Endothelial cell of umbilical vein (primary cell): ENCODE data around the gene ANGEL2. TPM values are rescaled to one million over a fixed set of nuclear protein-coding genes. Genes with fewer than 3 reads are reported as not detected.

Experiments
- BruUV-seq: library from RNA; stranded (reverse); fragments of 400-500 nt; replicated peaks from 2 replicates; lab custom pipeline; 2021; lab: Mats Ljungman, UMichigan
- CTCF ChIA-PET: fragments of 300-600, 350-600 bp; sonication (Branson Sonifier 250); formaldehyde crosslinking; loops from one replicate; lab custom pipeline; 2021; ENCODE audit warnings: antibody characterized with exemption, inconsistent platforms; lab: Charles Lee
- POLR2A ChIA-PET: fragments of 300-600, 350-600 bp; sonication (Branson Sonifier 250); formaldehyde crosslinking; loops from one replicate; lab custom pipeline; 2021; ENCODE audit warnings: antibody characterized with exemption, inconsistent platforms; lab: Charles Lee
- DNase-seq: peaks from one replicate; pipeline ENCODE4 v3.0.0-alpha.2; 2011; ENCODE audit warnings: low read depth, low spot score
- FAIRE-seq: peaks from 2 replicates; lab custom pipeline; 2011; peaks lifted over from hg19 to GRCh38; lab: Jason Lieb, UNC
- H2AFZ ChIP-seq: 2 replicates; pipeline ENCODE4 v1.6.0; 2012; ENCODE audit warnings: low read depth, low read length, control low read depth, inconsistent platforms
- H3K27ac ChIP-seq: 2 replicates; pipeline ENCODE4 v1.5.1; 2011; ENCODE audit warnings: low read depth, mild to moderate bottlenecking, control low read depth, low read length, moderate library complexity; ENCODE audit not compliant: insufficient read depth
- H3K27me3 ChIP-seq, 2 experiments: 2 replicates each; pipeline versions ENCODE4 v1.6.0 to v1.6.1; 2011; ENCODE audit warnings: low read length in 2 of 2, mixed read lengths in 1 of 2; ENCODE audit not compliant: control insufficient read depth in 2 of 2, insufficient read depth in 2 of 2
- H3K36me3 ChIP-seq, 2 experiments: 2 replicates in 1 of 2; 3 replicates in 1 of 2; pipeline ENCODE4 v1.5.1; 2011; ENCODE audit warnings: low read length in 2 of 2, mild to moderate bottlenecking in 1 of 2, moderate library complexity in 1 of 2; ENCODE audit not compliant: control insufficient read depth in 2 of 2, insufficient read depth in 2 of 2; ENCODE audit errors: extremely low read depth in 1 of 2
- H3K4me1 ChIP-seq: 3 replicates; pipeline ENCODE4 v1.5.1; 2011; ENCODE audit warnings: mild to moderate bottlenecking, low read length; ENCODE audit not compliant: control insufficient read depth, insufficient read depth; ENCODE audit errors: extremely low read depth
- H3K4me2 ChIP-seq: 2 replicates; pipeline ENCODE4 v1.6.1; 2011; ENCODE audit warnings: low read length, control low read depth, mixed read lengths; ENCODE audit not compliant: insufficient read depth
- H3K4me3 ChIP-seq, 3 experiments: fragments of 200-600 bp in 1 of 3; sonication (generic), shearing (Covaris generic) in 1 of 3; replicated peaks in 1 of 3; 2 replicates each; pipeline ENCODE4 v1.5.1; 2011 to 2016; ENCODE audit warnings: control low read depth in 3 of 3, low read length in 3 of 3, mild to moderate bottlenecking in 2 of 3, inconsistent platforms in 1 of 3, low read depth in 1 of 3, moderate library complexity in 1 of 3; ENCODE audit not compliant: insufficient read depth in 1 of 3
- H3K79me2 ChIP-seq: 2 replicates; pipeline ENCODE4 v1.6.0; 2012; ENCODE audit warnings: low read length, inconsistent platforms; ENCODE audit not compliant: control insufficient read depth, insufficient read depth
- H3K9ac ChIP-seq: replicated peaks from 2 replicates; pipeline ENCODE3; 2011; ENCODE audit warnings: low read length, control low read depth; ENCODE audit not compliant: insufficient read depth; ENCODE audit errors: extremely low read depth
- H3K9me1 ChIP-seq: replicated peaks from 3 replicates; pipeline ENCODE4 v1.6.0; 2011; ENCODE audit warnings: mild to moderate bottlenecking, low read length; ENCODE audit not compliant: control insufficient read depth, insufficient read depth; ENCODE audit errors: extremely low read depth
- H3K9me3 ChIP-seq: replicated peaks from 2 replicates; pipeline ENCODE4 v1.5.1; 2012; ENCODE audit warnings: low read length, inconsistent platforms; ENCODE audit not compliant: control insufficient read depth, insufficient read depth
- H4K20me1 ChIP-seq: replicated peaks from 2 replicates; pipeline ENCODE3; 2011; ENCODE audit warnings: mild to moderate bottlenecking, low read length; ENCODE audit not compliant: control insufficient read depth, insufficient read depth; ENCODE audit errors: extremely low read depth
- EZH2 ChIP-seq: IDR thresholded peaks from 2 replicates; pipeline ENCODE4 v1.6.1; 2012; ENCODE audit warnings: borderline replicate concordance, low read depth, mild to moderate bottlenecking, moderate library complexity, low read length, inconsistent platforms; ENCODE audit not compliant: severe bottlenecking
- FOS ChIP-seq: IDR thresholded peaks from 2 replicates; pipeline ENCODE4 v1.6.1; 2011; ENCODE audit warnings: mild to moderate bottlenecking, low read length, moderate library complexity, borderline replicate concordance; ENCODE audit not compliant: insufficient read depth
- GATA2 ChIP-seq: IDR thresholded peaks from 2 replicates; pipeline ENCODE4 v1.7.0; 2011; ENCODE audit warnings: low read depth, mild to moderate bottlenecking, moderate library complexity, mixed read lengths, low read length; ENCODE audit not compliant: insufficient read length, insufficient read depth
- JUN ChIP-seq: IDR thresholded peaks from 2 replicates; pipeline ENCODE4 v1.6.1; 2011; ENCODE audit warnings: borderline replicate concordance, low read depth; ENCODE audit not compliant: insufficient read length, insufficient read depth
- MYC ChIP-seq: IDR thresholded peaks from one replicate; pipeline ENCODE4 v1.6.1; 2011; ENCODE audit warnings: mild to moderate bottlenecking, low read depth, low read length
- POLR2A ChIP-seq: IDR thresholded peaks from 2 replicates; pipeline ENCODE4 v1.6.1; 2012; ENCODE audit warnings: low read depth, mild to moderate bottlenecking, control low read depth, low read length
- POLR2AphosphoS5 ChIP-seq: IDR thresholded peaks from 2 replicates; pipeline ENCODE4 v1.6.1; 2012; ENCODE audit warnings: low read depth, mild to moderate bottlenecking, control low read depth, low read length, moderate library complexity; ENCODE audit not compliant: insufficient read depth
- dilution Hi-C: fragments of 300-500 bp; cut with MboI; formaldehyde crosslinking; loops from one replicate; pipeline ENCODE4 v1.15.0; 2019; ENCODE audit warnings: low sequenced_read_pairs; ENCODE audit not compliant: extremely low pct_ligation_motif_present
- intact Hi-C: fragments of 100-400 bp; cut with micrococcal nuclease; formaldehyde crosslinking; loops from one replicate; pipeline ENCODE4 v1.10.0; 2022
- polyA plus RNA-seq, 4 experiments: library from polyadenylated mRNA; depleted of rRNA in 3 of 4; stranded (reverse) in 3 of 4; unstranded in 1 of 4; fragments of >200 nt; gene quantifications; 2 replicates each; pipeline versions ENCODE4 v1.2.1 to v1.2.3, GENCODE V29; 2011 to 2012; ENCODE audit warnings: missing spikeins in 1 of 4
- total RNA-seq: library from RNA; stranded (reverse); gene quantifications from 2 replicates; pipeline ENCODE4 v1.2.3, GENCODE V29; 2021
- TF ChIP-seq, protein P1 (sequence below), 2 donors: IDR thresholded peaks; 1 replicate in 1 of 2; 2 replicates in 1 of 2; pipeline ENCODE4 v1.5.1; 2011; ENCODE audit warnings: low read length in 2 of 2, mild to moderate bottlenecking in 2 of 2, moderate library complexity in 2 of 2, control low read depth in 1 of 2, inconsistent platforms in 1 of 2, low read depth in 1 of 2; ENCODE audit not compliant: insufficient read depth in 1 of 2; ENCODE audit errors: extremely low read depth in 1 of 2
- TF ChIP-seq, protein P2 (sequence below): IDR thresholded peaks from 2 replicates; pipeline ENCODE4 v1.6.1; 2011; ENCODE audit not compliant: insufficient read depth, insufficient read length

The ANGEL2 gene
- total and polyA plus RNA-seq, 2 donors (not counting 3 experiments of a cell fraction or from before 2014, with no cell fraction given): 11.9 to 39.1 TPM

DNA sequence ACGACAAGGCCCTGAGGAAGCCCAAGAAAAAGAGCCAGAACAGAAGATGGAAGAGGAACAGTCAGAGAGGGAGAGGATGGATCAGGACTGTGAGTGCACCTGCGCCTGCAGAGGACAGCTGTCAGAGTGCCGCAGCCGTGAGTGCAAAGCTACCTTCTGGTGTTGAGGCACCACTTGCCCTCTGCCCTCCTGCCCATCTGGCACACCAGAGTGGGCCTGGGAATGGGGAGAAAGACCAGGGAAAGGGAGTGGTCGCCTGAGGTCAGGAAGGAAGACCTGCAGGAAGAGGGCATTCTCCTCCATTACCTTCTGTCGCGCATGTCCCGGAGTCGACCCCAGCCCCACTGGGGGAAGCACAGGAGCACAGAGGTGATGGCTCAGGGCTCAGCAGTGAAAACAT is 39.1 kb downstream of the ANGEL2 start:
- no peaks in the 10 kb centered on the region for H3K36me3 ChIP-seq
- intact Hi-C loops: no loop called here
- no peak overlapping the region for H3K9ac ChIP-seq
- H3K4me3 ChIP-seq: no peak overlapping the region
- ChIA-PET POLR2A (no interaction called here), CTCF (no interaction called here)
- dilution Hi-C loops: no loop called here
- H3K27ac ChIP-seq: no peak overlapping the region
- DNase-seq: no peak
- H4K20me1 ChIP-seq: no peaks in the 10 kb centered on the region
- no peaks in the 10 kb centered on the region for H3K9me1 ChIP-seq
- TF ChIP-seq POLR2AphosphoS5: no peak
- no peak for TF ChIP-seq POLR2A
- no peak for TF ChIP-seq GATA2
- TF ChIP-seq FOS: no peak
- no peak for TF ChIP-seq JUN
- no peak for TF ChIP-seq MYC
- TF ChIP-seq, protein P1, sequence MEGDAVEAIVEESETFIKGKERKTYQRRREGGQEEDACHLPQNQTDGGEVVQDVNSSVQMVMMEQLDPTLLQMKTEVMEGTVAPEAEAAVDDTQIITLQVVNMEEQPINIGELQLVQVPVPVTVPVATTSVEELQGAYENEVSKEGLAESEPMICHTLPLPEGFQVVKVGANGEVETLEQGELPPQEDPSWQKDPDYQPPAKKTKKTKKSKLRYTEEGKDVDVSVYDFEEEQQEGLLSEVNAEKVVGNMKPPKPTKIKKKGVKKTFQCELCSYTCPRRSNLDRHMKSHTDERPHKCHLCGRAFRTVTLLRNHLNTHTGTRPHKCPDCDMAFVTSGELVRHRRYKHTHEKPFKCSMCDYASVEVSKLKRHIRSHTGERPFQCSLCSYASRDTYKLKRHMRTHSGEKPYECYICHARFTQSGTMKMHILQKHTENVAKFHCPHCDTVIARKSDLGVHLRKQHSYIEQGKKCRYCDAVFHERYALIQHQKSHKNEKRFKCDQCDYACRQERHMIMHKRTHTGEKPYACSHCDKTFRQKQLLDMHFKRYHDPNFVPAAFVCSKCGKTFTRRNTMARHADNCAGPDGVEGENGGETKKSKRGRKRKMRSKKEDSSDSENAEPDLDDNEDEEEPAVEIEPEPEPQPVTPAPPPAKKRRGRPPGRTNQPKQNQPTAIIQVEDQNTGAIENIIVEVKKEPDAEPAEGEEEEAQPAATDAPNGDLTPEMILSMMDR (IDR thresholded peaks at IDR 0.05; ENCODE audit: extremely low read depth in 1 of 2, insufficient read depth in 1 of 2, low read depth in 1 of 2, low read length in 2 of 2): no peak
- TF ChIP-seq, protein P2, sequence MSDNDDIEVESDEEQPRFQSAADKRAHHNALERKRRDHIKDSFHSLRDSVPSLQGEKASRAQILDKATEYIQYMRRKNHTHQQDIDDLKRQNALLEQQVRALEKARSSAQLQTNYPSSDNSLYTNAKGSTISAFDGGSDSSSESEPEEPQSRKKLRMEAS: no peak
- no peak for TF ChIP-seq EZH2
- H3K79me2 ChIP-seq: no peaks in the 10 kb centered on the region
- no peak overlapping the region for H3K4me2 ChIP-seq
- H3K9me3 ChIP-seq: no peaks in the 10 kb centered on the region
- no TSS peak for BruUV-seq
- no peak for FAIRE-seq
- no peaks in the 10 kb centered on the region for H3K27me3 ChIP-seq
- H3K4me1 ChIP-seq: no peaks in the 10 kb centered on the region
- no peak overlapping the region for H2AFZ ChIP-seq
